NCI-H1105 treated with DMSO at 0.1 percent for 48 hours (cell line): ENCODE data around the gene GPC5.

Experiments used
- DNase-seq: peaks from one replicate; lab custom pipeline; 2025; lab: John Stamatoyannopoulos, UW

GPC5 gene

DNA sequence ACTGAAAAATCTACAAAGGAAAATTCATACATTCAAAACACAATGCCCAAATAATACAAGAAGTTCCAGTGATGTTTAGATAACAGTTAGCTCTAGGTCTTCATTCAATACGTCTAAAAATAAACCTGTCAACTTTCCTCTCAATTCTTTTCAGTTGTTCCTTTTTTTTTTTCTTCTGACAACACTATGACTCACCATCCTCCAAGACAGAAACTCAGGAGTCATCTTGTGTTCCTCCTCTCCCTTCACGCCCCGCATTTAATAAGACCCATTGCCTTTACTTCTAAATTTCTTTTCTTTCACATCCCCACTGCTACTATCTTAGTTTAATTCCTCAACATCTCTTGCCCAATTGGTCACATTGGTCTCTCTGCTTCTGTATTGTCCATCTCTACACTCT is 759.9 kb downstream of the GPC5 start:
- DNase-seq: no peak

DNA sequence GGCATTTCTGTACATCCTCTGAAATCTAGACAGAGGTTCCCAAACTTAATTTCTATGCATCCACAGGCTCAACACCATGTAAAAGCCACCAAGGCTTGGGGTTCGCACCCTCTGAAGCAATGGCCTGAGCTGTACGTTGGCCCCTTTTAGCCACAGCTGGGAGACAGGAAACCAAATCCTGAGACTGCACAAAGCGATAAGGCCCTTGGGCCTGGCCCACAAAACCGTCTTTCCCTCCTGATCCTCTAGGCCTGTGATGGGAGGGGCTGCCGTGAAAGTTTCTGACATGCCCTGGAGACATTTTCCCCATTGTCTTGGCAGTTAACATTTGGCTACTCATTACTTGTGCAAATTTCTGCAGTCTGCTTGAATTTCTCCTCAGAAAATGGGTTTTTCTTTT is 766.4 kb downstream of the GPC5 start:
- no peak for DNase-seq

DNA sequence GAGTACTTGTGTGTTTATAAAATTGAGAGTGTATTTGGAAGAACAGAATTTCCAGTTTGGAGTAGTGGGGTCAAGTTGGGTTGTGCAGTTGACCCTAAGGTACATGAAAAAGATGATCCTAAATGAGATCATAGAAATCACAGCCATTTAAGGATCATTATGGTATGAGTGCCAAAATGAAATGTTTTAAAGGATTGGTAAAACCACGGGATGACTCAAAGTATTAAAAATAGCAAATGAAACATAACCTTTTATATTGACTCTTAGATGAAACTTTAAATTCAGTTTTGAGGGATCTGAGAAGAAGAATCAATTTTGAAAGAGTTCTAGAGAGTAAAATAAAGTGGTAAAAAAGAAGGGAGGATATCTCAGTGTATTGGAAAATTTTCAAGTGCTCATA is 773.8 kb downstream of the GPC5 start:
- no peak for DNase-seq

DNA sequence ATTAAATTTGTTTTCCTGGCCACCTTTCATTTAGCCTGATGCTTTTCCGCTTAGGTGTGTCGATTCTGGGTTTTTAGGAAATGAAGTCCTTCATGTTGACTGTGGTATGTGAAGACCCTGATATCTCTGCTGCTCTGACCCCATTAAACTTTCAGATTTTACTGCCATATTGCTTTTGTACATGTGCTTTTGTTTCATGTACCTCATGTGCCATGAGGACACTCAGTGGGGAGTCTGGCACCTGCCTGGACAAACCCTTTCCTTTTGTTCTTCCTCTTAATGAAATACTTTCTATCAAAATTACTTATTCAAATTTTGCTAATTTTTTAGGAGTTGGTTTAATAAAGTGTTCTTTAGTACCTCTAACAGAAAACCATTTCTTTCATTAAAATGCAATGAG is 774.8 kb downstream of the GPC5 start:
- no peak for DNase-seq

DNA sequence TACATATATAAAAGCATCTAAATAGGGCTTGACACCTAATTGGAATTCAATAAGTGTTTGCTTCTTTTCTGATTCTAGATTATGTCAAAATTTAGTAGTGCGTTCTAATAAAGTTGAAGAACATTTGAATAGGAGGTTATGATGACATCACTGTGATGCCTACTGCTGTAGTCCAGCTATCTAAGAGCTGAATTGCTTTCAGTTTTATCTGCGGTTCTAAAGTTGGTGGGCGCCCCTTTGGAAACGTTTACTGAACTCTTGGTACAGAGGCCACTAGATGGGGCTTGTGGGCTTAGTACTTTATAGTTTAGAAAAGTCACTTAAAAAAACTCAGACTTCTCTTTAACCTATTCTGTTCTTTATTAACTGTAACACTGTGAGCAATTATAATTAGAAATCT is 776.9 kb downstream of the GPC5 start:
- DNase-seq: peak; percentile 30

DNA sequence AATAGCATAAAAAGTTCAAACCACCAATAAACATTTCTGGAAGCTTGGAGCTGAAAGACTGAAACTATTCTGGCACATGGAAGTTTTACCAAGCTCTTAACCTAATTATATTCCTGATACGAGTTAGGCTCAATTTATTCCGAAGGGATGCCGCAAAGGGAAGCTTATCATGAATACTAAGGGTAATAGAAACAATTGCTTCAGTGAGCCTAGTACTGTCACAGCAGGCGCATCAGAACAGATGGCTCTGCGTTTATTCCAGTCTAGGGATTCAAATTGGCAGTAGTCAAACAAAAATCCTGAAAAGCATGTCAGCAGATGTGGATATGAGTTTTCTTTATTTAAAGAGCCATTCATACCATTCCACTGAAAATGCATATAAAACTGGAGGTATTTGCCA is 779.5 kb downstream of the GPC5 start:
- no peak for DNase-seq

DNA sequence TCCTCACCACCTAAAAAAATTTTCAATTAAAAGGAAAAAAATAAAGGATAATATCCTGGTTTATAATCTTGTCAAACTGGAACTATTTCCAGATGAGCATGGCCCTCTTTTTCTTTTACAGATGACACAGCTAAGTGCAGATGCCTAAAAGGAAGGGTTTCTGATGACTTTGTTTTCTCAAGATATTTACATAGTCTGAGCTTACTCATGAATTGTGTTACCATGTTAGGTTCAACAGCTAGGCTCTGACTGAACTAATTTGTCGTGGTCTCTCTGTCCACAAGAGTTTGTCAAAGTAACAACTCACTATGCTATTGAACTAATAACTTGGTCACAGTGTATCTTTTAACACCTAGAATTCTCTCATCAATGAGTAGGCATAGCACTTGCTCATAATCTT is 780.8 kb downstream of the GPC5 start:
- no peak for DNase-seq

DNA sequence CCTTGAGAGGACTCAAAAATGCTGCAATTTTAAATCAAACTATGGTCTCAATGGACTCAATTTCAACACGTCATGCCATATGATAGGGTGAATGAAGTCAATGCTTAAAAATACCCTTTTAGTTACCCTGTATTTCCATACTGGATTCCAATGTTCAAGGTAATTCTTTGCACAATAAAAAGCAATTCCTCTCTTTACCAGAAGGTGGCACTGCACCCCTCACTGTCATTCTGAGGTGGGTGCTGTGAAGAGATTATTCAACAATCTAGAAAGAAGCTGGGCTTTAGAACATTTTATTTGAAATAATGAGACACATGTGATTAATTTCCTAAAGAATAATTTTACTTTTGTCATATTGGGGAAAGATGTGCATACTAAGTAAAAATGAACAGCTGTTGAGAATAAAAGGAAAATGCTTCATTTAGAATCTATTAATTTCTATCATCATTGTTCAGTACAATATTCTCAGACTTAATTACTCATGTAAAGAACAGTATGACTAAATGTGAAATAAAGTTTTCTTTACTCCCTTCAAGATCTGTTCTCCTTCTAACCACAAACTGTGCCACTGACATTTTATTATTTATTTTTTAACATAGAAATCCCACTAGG is 789.1 kb downstream of the GPC5 start:
- DNase-seq: peak; percentile 17

DNA sequence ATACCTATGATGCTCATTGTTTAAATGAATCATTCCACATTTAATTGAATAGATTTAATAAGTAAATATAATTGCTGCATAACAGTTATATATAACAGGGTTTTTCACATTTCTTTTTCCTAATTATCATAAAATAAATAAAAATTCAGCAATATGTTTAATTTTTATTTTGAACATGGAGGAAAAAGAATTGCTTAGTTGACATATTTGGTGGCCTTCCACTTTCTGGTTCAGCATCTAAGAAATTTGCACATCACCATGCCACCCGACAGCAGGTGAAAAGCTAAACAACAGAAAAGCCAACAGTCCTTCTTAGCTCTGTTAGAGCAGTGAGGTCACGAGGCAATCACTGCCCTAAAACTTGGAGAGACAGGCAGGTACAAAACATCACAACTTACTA is 790.2 kb downstream of the GPC5 start:
- no peak for DNase-seq

DNA sequence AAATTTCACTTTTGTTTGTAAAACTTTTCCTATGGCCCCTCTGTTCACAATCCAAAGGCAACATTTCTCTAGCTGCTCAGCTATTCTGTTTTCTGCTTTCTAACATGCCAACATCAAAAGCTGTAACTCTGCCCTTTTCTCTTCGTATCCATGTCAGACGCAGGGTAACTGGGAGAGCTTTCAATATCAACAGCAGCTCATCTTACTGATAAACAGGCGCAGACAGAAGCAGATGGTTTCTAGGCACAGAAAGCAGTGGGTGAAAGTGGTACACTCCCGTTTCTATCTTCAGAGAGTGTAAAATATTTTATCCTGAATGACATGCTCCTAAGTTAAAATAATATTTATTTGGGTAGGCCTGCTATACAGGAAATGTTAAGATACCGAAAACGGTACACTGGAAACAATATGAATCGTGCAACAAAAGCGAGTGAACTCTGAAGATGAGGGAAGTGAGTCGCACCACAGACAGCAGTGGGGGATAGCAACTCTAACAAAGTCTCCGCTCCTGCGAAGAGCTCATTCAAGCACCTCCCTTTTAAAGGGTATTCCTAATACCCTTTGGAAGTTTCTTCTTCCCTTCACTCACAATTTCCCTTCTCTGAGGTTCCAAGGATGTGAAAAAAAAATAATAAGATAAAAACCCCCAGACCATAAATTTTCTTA is 798.3 kb downstream of the GPC5 start:
- DNase-seq: no peak

DNA sequence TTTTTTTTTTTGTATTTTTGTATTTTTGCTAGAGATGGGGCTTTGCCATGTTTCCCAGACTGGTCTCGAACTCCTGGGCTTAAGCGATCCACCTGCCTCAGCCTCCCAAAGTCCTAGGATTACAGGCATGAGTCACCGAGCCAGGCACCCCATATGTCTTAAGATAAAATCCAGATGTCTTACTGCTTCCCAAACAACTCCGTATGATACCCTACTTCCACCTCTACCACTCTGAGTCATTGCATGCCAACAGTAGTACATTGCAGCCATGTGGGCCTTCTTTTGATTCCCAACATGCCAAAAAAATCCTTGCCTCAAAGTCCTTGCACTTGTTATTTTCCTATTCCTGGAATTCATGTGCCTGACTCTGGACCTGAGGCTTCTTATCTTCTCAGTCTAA is 799.2 kb downstream of the GPC5 start:
- no peak for DNase-seq

DNA sequence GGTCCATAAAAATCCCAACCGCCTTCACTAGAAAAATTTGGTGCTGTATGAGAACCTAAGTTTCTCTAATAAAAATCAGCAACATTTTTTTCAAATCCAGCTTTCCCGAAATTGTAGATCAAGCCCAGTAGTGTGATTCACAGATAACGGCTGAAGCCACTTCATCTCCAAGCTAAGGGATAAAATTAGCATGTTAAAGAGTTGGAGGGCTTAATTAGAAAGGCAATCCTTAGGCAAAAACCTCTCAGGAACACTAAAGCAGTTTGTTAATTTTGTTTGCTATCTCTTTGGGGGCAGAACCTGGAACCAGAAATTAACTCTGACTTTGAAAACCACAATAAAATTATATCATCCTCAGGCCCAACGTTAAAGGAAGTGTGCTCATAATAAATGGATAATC is 820.2 kb downstream of the GPC5 start:
- no peak for DNase-seq

DNA sequence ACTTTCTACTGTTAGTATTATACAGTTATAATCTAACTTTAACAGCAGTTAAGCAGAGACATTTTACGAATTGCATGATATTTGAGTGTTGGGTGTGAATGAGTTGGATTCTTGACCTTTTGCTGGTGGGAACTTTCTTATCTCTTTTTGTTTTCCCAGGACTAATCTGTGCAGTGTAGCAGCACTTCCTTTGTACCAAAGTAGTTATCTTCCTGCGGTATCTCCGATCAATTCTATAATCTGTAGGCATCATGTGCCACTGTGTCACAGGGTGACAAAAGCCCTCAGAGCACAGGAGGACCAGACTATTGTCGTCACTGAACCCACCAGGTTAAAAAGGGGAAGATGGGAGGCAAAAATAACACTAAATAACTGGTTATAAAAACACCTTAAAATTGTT is 823.5 kb downstream of the GPC5 start:
- no peak for DNase-seq

DNA sequence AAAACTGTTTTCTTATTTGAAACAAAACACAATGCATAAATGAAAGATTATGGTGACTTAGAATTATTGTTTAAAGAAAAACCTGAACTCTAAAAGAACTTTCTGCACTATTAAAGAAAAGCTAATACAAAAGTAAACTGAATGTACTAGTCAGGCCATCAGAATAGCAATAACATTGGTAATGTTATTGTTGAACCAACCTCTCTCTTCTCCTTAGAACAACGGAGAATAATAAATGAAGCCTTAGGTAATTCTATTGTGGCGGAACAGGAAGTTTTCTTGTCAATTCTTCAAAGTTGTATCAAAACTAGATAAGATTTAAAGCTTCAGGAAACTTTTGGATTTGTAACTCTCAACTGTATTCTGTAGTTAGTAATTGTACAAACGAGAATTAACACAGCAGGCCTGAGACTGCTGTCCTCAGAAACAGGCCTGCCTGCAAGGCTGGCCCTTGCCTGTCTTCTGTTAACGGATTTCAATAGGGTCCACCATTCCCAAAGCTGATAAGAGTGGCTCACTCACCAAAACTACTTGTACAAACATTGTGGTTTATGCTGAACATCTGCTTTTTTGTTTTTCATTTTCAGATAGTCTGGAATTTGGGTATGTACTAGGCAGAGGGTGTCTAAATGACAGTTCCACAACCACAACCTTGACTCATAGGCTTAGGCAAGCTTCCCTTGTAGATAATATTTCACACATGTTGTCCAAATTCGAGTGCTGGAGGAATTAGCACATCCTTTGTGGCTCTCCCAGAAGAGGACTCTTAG is 825.8 kb downstream of the GPC5 start:
- no peak for DNase-seq

DNA sequence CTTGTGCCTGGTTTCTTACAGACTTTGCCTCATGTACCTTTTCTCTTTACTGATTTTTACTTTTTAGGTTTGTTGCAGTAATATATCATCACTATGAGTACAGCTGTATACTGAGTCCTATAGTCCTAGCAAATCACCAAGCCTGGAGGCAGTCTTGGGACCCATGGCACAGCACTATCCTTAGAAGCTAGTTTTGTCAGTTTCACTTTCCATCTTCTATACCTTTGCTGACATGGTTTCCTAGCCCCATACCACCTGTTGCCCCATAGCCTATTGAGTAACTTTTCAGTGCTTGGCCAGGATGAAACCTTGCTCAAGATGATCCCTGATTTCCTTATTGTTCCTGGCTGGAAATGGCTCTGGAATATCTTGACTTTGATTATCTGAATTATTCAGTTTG is 826.4 kb downstream of the GPC5 start:
- DNase-seq: no peak

DNA sequence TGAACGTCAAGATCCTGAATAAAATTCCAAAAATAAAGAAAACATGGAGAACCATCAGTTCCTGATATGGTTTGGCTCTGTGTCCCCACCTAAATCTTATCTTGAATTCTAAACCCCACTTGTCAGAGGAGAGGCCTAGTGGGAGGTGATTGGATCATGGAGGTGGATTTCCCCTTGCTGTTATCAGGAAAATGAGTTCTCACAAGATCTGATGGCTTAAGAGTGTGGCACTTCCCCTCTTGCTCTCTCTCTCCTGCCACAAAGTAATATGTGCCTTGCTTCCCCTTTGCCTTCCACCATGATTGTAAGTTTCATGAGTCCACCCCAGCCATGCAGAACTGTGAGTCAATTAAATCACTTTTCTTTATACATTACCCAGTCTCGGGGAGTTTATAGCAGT is 827.4 kb downstream of the GPC5 start:
- no peak for DNase-seq

DNA sequence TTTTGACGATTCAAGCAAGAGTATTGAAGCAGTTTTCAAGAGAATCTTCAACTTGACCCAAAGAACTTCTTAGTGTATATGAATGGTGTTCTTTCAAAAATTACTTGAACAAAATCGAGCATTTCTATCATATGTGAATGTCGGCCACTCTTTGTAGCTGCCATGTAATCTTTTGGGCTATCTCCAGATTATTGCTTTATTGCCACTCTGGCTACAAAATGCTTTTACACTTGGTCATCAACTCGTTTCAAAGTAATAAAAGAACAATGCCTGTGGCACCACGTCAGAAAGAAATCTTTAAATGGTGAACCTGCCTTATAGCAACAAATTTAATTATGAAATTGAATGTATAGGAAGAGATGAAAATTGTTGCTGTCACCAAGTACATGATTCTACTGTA is 834.5 kb downstream of the GPC5 start:
- no peak for DNase-seq

DNA sequence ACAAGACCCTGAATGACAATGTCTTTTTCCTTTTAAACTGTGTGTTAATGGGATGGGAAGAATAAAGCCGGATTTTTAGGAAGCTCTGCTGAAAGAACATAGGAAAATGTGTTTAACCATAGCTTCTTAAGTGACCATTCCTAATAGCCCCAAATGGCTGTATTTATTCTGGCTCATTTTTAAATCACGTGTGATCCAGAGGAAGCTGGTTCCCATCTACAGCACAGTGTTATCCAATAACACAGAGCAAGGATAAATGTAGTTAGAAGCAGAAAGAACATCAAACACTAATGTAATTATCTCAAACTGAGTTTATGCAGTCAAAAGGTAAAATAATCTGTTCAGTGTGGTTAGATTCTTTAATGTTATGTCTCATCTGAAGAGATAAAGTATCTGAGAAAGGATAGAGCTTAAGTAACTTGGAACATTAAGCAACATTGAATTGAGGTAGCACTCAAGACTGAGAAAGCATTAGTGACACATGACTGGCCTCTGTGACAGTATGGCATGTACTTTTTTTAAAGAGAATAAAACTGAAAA is 853.3 kb downstream of the GPC5 start:
- DNase-seq: no peak

DNA sequence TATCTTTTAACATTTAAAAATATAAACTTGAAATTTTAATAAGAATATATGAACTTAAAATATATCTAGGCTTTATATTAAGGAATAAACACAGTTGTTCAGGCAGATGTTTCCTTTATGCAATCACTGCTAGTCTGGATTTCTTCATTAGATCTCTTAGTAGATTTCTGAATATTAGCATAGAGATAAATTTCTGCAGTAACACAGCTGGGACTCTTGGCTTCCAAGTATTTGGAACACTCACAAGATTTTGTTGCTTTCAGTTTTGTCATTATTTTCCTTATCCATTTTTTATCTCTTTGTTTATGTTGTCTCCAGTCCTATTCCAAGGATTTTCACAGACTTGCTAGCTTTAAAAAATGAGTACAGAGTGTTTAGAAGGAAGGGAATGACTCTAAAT is 857.1 kb downstream of the GPC5 start:
- no peak for DNase-seq

DNA sequence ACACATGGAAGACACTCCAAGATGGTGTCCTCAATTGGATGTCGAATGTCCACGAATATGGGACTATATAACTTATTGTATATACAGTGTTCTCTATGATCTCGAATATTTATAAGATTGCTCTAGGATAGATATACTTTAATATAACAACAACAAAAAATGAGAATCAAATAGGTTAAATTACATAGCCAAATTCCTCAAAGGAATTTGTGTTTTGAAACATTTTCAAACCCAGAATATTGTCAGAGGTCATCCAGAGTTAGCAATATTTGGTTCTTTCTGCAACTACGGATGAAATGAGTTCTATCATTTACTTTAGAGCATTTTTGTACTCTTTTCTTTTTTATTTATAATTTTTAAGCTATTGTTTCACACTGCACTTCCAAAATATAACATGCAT is 857.8 kb downstream of the GPC5 start:
- no peak for DNase-seq

DNA sequence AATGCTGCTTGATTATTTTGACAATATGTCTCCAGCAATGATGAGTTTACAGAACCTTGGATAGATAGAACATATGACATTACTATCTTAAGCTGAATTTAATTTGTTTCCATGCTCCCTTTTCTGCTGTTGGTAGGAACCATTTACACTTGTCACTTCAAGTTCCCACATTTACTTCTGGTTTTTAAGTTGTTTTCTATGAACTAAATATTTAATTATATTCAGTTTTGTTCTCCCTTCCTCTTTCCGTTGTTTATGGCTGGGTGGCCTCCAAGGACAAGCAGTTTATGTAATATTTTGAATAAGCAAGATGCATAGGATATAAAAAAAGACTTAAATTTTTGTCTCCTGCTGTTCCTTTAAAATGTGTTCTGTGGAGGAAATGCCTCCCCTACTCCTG is 860.6 kb downstream of the GPC5 start:
- no peak for DNase-seq

DNA sequence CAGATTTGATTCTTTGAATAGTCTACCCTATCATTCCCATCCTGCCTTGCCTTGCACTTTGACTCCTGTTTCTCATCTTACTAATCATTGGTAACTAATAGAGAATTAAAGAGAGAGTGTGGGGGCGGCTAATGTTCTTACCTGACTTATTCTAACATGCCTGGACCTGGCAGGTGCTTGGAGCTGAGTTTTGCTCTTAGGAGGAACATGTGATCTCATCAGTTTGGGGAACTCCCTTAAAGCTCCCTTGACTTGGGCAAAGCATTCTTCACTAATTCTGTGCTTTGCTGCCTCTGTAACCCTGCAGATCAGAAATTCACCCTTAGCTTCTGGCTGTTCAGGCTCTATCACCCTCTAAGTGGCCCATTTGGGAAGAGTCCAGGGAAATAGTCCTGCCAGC is 861.1 kb downstream of the GPC5 start:
- no peak for DNase-seq

DNA sequence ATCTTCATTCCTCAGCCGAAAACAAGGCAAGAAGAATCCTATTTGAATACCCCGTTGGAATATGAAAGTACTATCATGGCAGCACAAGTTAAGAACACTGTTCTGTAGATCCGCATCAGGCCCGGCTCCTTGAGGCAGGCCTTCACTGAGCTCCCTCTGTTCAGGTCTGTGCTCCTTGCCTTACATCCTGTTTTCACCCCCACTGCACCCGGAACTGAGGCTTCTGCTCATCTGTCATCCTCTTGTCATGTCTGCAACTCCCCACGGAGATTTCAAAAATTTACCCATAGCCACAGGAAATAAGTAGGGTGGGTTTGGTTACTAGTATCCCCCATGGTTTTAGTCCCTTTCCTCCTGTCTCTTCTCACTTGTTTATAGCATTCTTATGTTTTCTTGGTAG is 861.9 kb downstream of the GPC5 start:
- DNase-seq: no peak
